Upper lobe of right lung (tissue), 1 donor: ENCODE measurements around the gene CCM2. TPM values are rescaled to one million over a fixed set of nuclear protein-coding genes. Genes with fewer than 3 reads are reported as not detected.
A peak's percentile ranks its signal among the peaks of the same experiment; 100 is the strongest.
"Not testable (repeated sequence)": the region's sequence is repeated elsewhere in the genome, so short reads cannot be mapped to it uniquely, and the experiment has no call there.

Experiments
- ATAC-seq: fragments of 200-7000 bp; cut with Tn5 transposase; one replicate; pipeline ENCODE4 v1.9.1; 2020; ENCODE audit warnings: mild to moderate bottlenecking, moderate library complexity
- DNase-seq: peaks from one replicate; pipeline ENCODE4 v3.0.0-alpha.2; 2020
- H3K27ac ChIP-seq: fragments of 200-600 bp; one replicate; pipeline ENCODE4 v1.8.0; 2022
- H3K27me3 ChIP-seq: fragments of 200-600 bp; one replicate; pipeline ENCODE4 v1.8.0; 2022; ENCODE audit warnings: mild to moderate bottlenecking
- H3K36me3 ChIP-seq: fragments of 200-600 bp; one replicate; pipeline ENCODE4 v1.8.0; 2022
- H3K4me1 ChIP-seq: fragments of 200-600 bp; one replicate; pipeline ENCODE4 v1.8.0; 2022
- H3K4me3 ChIP-seq: fragments of 200-600 bp; one replicate; pipeline ENCODE4 v1.8.0; 2022; ENCODE audit warnings: mild to moderate bottlenecking
- H3K9me3 ChIP-seq: fragments of 200-600 bp; one replicate; pipeline ENCODE4 v1.8.0; 2022
- CTCF ChIP-seq: fragments of 200-600 bp; IDR thresholded peaks from one replicate; pipeline ENCODE4 v1.8.0; 2022; ENCODE audit warnings: antibody characterized with exemption
- intact Hi-C: fragments of 100-400 bp; cut with DNase I; formaldehyde crosslinking; loops from one replicate; pipeline ENCODE4 v1.11.0; 2022
- total RNA-seq: library from RNA; stranded (reverse); fragmentation: NEBNext Ultra II Directional; extraction: Animal tissue kit (Norgen Biotek cat#: 25700); gene quantifications from one replicate; pipeline ENCODE4 v1.2.1, GENCODE V29; 2021
- donor health status: DM: no; HTN: yes; CAD: no; lungs with severe emphysema.

Gene CCM2
- total RNA-seq, 1 donor from 2014 or later, result 40.2 TPM

- H3K4me3 ChIP-seq, result no peak overlapping the region
- H3K36me3 ChIP-seq, result peaks cover 72% of the 10 kb centered on the region
- no peaks in the 10 kb centered on the region for H3K9me3 ChIP-seq
- no peak overlapping the region for H3K27ac ChIP-seq
- H3K27me3 ChIP-seq, result no peaks in the 10 kb centered on the region
- DNase-seq, result no peak
- intact Hi-C loops, result no loop called here
- no peak for TF ChIP-seq CTCF
- peaks cover 30% of the 10 kb centered on the region for H3K4me1 ChIP-seq
- no peak for ATAC-seq
Measured at GRCh38 chr7:45106820-45107219, 106.8 kb downstream of the CCM2 start.

- DNase-seq, result no peak
- Histone ChIP-seq H3K4me3 (no peak overlapping the region), H3K27me3 (no peaks in the 10 kb centered on the region), H3K9me3 (no peaks in the 10 kb centered on the region), H3K27ac (no peak overlapping the region), H3K36me3 (peaks cover 67% of the 10 kb centered on the region), H3K4me1 (peaks cover 34% of the 10 kb centered on the region)
- ATAC-seq, result no peak
- intact Hi-C loops, result no loop called here
- no peak for TF ChIP-seq CTCF
Measured at GRCh38 chr7:45107356-45107755, 107.4 kb downstream of the CCM2 start.

- DNase-seq (no peak), ATAC-seq (no peak)
- no peaks in the 10 kb centered on the region for H3K27me3 ChIP-seq
- no peak for TF ChIP-seq CTCF
- no peak overlapping the region for H3K4me3 ChIP-seq
- intact Hi-C loops, result no loop called here
- H3K36me3 ChIP-seq, result peaks cover 51% of the 10 kb centered on the region
- peaks cover 36% of the 10 kb centered on the region for H3K4me1 ChIP-seq
- no peak overlapping the region for H3K27ac ChIP-seq
- no peaks in the 10 kb centered on the region for H3K9me3 ChIP-seq
Measured at GRCh38 chr7:45108863-45109262, 108.9 kb downstream of the CCM2 start.

GRCh38 chr7:45111298-45112223 is 111.6 kb downstream of the CCM2 start, which contains the start of gene TBRG4:
TBRG4 (minus strand) TSS chr7:45111697; CDS start chr7:45109237, 2,460 bp downstream.
- DNase-seq (peak; percentile 98), ATAC-seq (peak; percentile 99)
- Histone ChIP-seq H3K4me3 (peak within 1 kb of the TSS; percentile 83), H3K9me3 (no peaks in the 10 kb centered on the region), H3K27ac (peak within 1 kb of the TSS; percentile 97), H3K27me3 (no peaks in the 10 kb centered on the region), H3K36me3 (peaks cover 24% of the 10 kb centered on the region), H3K4me1 (peaks cover 36% of the 10 kb centered on the region)
- intact Hi-C loops, result no loop called here
- TF ChIP-seq CTCF, result peak; percentile 44

- Histone ChIP-seq H3K9me3 (no peaks in the 10 kb centered on the region), H3K27ac (peak overlapping the region; percentile 97), H3K4me3 (peak overlapping the region; percentile 83), H3K36me3 (peaks cover 14% of the 10 kb centered on the region), H3K4me1 (peaks cover 29% of the 10 kb centered on the region), H3K27me3 (no peaks in the 10 kb centered on the region)
- DNase-seq, result no peak
- no peak for TF ChIP-seq CTCF
- intact Hi-C loops, result no loop called here
- no peak for ATAC-seq
Measured at GRCh38 chr7:45112648-45113047, 112.6 kb downstream of the CCM2 start.

GRCh38 chr7:45114257-45114656 is 114.3 kb downstream of the CCM2 start:
- H3K27me3 ChIP-seq, H3K9me3 ChIP-seq, intact Hi-C loops, H3K36me3 ChIP-seq, ATAC-seq, H3K4me3 ChIP-seq, H3K27ac ChIP-seq, DNase-seq: not testable (repeated sequence)
- peaks cover 16% of the 10 kb centered on the region for H3K4me1 ChIP-seq
